Prostate gland (tissue), 2 donors: ENCODE data around the gene TESMIN.

Experiments
- CTCF ChIP-seq, 4 experiments: fragments of 200-600 bp in 2 of 4; fragments of 450-650 bp in 2 of 4; sonication (generic) in 2 of 4; IDR thresholded peaks; 1 replicate in 3 of 4; 2 replicates in 1 of 4; pipeline ENCODE4 v1.5.1; 2016 to 2019; ENCODE audit warnings: antibody characterized with exemption in 4 of 4, mild to moderate bottlenecking in 2 of 4, moderate library complexity in 2 of 4
- POLR2A ChIP-seq: fragments of 450-650 bp; IDR thresholded peaks from one replicate; pipeline ENCODE4 v1.6.1; 2016; ENCODE audit warnings: antibody characterized with exemption, mild to moderate bottlenecking

DNA sequence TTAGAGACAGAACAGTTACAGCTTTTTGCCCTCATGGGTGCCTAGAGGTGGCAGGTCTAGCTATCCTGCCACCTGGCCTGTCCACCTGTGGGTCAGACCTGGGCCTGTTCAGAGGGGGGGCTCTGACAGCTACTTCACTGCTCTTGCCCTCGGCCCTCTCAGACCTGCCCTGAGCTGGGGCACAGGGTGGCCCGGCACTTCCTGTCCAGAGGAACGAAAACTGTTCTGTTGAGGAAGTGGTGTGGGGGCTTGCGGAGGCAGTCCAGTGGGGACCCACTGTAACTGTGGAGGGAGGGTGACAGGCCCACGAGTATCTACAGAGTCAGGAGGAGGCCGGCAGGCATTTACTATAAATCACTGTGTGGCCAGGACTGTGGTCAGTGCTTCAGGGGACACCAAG is 16.2 kb downstream of the TESMIN start:
- TF ChIP-seq CTCF (IDR thresholded peaks at IDR 0.05) (no peak), POLR2A (no peak)
